Peyer's patch (tissue), 4 donors: ENCODE results near the gene ANKRD11.

Experiments
- POLR2A ChIP-seq, 2 donors: fragments of 450-650 bp; IDR thresholded peaks; one replicate each; pipeline ENCODE4 v1.5.1; 2017; ENCODE audit warnings: antibody characterized with exemption in 2 of 2, mild to moderate bottlenecking in 2 of 2, moderate library complexity in 2 of 2
- TF ChIP-seq, protein P1 (sequence below), 6 experiments: fragments of 450-650 bp in 4 of 6; fragments of 200-600 bp in 2 of 6; sonication (generic) in 1 of 6; IDR thresholded peaks; one replicate each; pipeline ENCODE4 v1.5.1; 2017 to 2019; ENCODE audit warnings: antibody characterized with exemption in 6 of 6, mild to moderate bottlenecking in 3 of 6, moderate library complexity in 1 of 6

DNA sequence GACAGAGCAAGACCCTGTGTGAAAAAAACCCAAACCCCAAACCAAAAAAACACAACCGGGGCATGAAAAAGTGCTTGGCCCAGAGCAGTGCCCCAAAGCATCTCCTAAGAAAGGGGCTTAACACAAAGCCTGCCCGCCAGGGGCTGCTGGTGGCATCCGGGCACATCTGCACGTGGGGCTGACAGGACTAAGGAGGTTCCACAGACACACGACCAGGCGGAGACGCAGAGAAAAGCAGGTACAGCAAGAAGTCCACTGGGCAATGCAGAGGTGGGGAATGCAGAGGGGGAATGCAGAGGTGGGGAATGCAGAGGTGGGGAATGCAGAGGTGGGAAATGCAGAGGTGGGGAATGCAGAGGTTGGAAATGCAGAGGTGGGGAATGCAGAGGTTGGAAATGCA is 163.6 kb downstream of the ANKRD11 start:
- TF ChIP-seq, protein P1, sequence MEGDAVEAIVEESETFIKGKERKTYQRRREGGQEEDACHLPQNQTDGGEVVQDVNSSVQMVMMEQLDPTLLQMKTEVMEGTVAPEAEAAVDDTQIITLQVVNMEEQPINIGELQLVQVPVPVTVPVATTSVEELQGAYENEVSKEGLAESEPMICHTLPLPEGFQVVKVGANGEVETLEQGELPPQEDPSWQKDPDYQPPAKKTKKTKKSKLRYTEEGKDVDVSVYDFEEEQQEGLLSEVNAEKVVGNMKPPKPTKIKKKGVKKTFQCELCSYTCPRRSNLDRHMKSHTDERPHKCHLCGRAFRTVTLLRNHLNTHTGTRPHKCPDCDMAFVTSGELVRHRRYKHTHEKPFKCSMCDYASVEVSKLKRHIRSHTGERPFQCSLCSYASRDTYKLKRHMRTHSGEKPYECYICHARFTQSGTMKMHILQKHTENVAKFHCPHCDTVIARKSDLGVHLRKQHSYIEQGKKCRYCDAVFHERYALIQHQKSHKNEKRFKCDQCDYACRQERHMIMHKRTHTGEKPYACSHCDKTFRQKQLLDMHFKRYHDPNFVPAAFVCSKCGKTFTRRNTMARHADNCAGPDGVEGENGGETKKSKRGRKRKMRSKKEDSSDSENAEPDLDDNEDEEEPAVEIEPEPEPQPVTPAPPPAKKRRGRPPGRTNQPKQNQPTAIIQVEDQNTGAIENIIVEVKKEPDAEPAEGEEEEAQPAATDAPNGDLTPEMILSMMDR (IDR thresholded peaks at IDR 0.05): no peak
- TF ChIP-seq POLR2A (IDR thresholded peaks at IDR 0.05): no peak
